ENCODE measurements around the gene DNAJC22.

The DNAJC22 gene

DNA sequence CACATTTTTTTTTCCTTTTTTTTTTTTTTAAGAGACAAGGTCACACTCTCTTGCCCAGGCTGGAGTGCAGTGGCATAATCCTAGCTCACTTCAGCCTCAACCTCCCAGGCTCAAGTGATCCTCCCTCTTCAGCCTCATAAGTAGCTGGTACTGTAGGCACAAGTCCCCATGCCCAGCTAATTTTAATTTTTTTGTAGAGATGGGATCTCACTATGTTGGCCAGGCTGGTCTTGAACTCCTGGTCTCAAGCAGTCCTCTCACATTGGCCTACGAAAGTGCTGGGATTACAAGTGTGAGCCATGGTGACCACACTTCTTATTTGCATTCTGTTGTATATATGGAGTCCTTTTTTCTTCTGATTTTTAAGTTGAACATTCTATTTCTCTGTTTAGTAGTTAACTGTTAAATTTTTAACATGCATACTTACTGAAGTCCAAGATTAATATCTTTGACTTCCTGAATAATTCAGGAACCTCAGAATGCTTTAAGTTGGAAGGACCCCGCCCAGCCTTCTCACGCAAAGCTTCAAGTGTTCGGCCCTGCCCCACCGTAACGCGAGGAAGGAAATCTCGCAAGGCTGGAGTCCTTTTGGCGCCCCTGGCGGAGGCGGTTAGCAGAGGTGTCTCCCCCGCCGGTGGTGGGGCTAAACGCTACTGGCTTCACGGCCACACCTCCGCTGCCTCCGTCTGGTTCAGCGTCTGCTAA is 42.1 kb downstream of the DNAJC22 start:
- TF ChIP-seq, protein P1, sequence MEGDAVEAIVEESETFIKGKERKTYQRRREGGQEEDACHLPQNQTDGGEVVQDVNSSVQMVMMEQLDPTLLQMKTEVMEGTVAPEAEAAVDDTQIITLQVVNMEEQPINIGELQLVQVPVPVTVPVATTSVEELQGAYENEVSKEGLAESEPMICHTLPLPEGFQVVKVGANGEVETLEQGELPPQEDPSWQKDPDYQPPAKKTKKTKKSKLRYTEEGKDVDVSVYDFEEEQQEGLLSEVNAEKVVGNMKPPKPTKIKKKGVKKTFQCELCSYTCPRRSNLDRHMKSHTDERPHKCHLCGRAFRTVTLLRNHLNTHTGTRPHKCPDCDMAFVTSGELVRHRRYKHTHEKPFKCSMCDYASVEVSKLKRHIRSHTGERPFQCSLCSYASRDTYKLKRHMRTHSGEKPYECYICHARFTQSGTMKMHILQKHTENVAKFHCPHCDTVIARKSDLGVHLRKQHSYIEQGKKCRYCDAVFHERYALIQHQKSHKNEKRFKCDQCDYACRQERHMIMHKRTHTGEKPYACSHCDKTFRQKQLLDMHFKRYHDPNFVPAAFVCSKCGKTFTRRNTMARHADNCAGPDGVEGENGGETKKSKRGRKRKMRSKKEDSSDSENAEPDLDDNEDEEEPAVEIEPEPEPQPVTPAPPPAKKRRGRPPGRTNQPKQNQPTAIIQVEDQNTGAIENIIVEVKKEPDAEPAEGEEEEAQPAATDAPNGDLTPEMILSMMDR (IDR thresholded peaks at IDR 0.05) = no peak

DNA sequence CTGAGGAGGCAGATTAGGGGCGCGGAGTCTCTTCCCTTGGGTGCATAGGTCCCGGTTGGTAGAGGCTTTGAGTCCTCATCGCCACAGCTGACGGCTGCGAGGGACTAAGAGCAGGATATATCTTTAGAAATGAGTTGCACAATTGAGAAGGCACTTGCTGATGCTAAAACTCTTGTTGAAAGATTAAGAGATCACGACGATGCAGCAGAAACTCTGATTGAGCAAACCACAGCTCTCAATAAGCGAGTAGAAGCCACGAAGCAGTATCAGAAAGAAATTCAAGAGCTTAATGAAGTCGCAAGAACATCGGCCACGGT is 42.7 kb downstream of the DNAJC22 start:
- TF ChIP-seq, protein P1 (IDR thresholded peaks at IDR 0.05) = no peak

DNA sequence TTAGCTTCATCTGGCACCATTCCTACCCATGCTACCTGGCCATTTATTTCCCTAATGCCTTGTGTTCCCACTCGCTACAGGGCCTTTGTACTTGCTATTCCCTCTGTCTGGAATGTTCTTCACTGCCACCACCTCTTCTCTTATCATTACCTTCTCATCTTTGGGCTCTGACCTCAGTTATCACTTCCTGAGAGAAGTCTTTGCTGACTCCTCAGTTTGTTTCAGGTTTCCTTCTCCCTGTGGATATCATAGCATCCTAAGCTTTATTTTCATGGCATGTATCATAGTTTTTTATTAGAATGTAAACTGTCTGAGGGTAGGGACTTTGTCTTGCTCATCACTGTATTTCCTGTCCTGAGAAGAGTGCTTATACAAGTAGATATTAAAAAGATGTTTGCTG is 50.3 kb downstream of the DNAJC22 start:
- TF ChIP-seq, protein P1 (IDR thresholded peaks at IDR 0.05) = no peak

DNA sequence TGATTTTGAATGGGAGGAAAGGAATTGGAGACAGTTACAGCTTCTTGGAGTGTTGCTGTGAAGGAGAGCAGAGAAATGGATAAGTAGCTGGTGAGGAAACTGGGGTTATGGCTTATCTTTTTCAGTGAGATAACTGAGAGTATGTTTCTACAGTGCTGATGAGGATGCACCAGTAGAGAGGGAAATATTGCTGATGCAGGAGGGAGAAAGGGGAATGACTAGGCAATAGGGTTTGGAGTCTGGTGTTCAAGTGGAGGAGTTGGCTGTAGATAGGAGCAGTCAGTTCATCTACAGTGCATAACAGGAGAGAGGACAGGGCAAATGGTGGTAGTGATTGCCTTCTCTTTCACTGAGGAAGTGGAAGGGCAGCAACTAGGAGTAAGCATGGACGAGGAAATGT is 53.6 kb downstream of the DNAJC22 start:
- TF ChIP-seq, protein P1 (IDR thresholded peaks at IDR 0.05) = no peak
